Esophagus mucosa (tissue), 1 donor: Measurements from ENCODE around the gene C11orf87. TPM values are rescaled to one million over a fixed set of nuclear protein-coding genes. Genes with fewer than 3 reads are reported as not detected.

Experiments used
- ATAC-seq: fragments of 200-7000 bp; cut with Tn5 transposase; one replicate; pipeline ENCODE4 v1.9.1; 2020
- total RNA-seq: library from RNA; stranded (reverse); gene quantifications from one replicate; pipeline ENCODE4 v1.2.4, GENCODE V29; 2023
- donor health status: DM: yes; HTN: yes; CAD: no.

Gene C11orf87
- 0.12 TPM for total RNA-seq

- ATAC-seq: no peak
These were observed at the start of gene C11orf87 for GRCh38 chr11:109421981-109422869. C11orf87 (plus strand) TSS chr11:109422190; CDS start chr11:109423634, 1,444 bp downstream.

- ATAC-seq: no peak
These were observed 48.0 kb upstream of the C11orf87 start for GRCh38 chr11:109374032-109374431.

GRCh38 chr11:109374441-109374840 lies 47.5 kb upstream of the C11orf87 start:
- ATAC-seq: no peak

GRCh38 chr11:109377039-109377742 lies 44.8 kb upstream of the C11orf87 start:
- no peak for ATAC-seq

GRCh38 chr11:109378034-109378433 lies 44.0 kb upstream of the C11orf87 start:
- no peak for ATAC-seq

GRCh38 chr11:109383306-109383705 lies 38.7 kb upstream of the C11orf87 start:
- no peak for ATAC-seq

GRCh38 chr11:109384873-109385272 lies 37.1 kb upstream of the C11orf87 start:
- no peak for ATAC-seq

- no peak for ATAC-seq
These were observed 33.0 kb upstream of the C11orf87 start for GRCh38 chr11:109388982-109389381.

GRCh38 chr11:109390752-109391151 lies 31.2 kb upstream of the C11orf87 start:
- no peak for ATAC-seq

GRCh38 chr11:109401545-109401944 lies 20.4 kb upstream of the C11orf87 start:
- ATAC-seq: no peak

GRCh38 chr11:109405671-109406070 lies 16.3 kb upstream of the C11orf87 start:
- no peak for ATAC-seq

- no peak for ATAC-seq
These were observed 5.4 kb upstream of the C11orf87 start for GRCh38 chr11:109416601-109417000.

- ATAC-seq: peak; percentile 19
These were observed 978 bp downstream of the C11orf87 start for GRCh38 chr11:109422870-109423465.

GRCh38 chr11:109423466-109424190 lies 1.6 kb downstream of the C11orf87 start:
- ATAC-seq: peak; percentile 16

GRCh38 chr11:109424901-109425300 lies 2.9 kb downstream of the C11orf87 start:
- ATAC-seq: no peak

GRCh38 chr11:109425554-109425953 lies 3.6 kb downstream of the C11orf87 start:
- no peak for ATAC-seq

- ATAC-seq: peak; percentile 78
These were observed 4.7 kb downstream of the C11orf87 start for GRCh38 chr11:109426442-109427240.

- ATAC-seq: no peak
These were observed 10.1 kb downstream of the C11orf87 start for GRCh38 chr11:109432105-109432504.

GRCh38 chr11:109433753-109434256 lies 11.8 kb downstream of the C11orf87 start:
- no peak for ATAC-seq

- ATAC-seq: peak; percentile 87
These were observed 13.2 kb downstream of the C11orf87 start for GRCh38 chr11:109435121-109435742.

- ATAC-seq: no peak
These were observed 17.7 kb downstream of the C11orf87 start for GRCh38 chr11:109439684-109440083.
